Activated CD8-positive, alpha-beta memory T cell treated with anti-CD3 and anti-CD28 coated beads for 48 hours (primary cell): ENCODE measurements around the gene MYOF.
"Not testable (repeated sequence)": the region's sequence is repeated elsewhere in the genome, so short reads cannot be mapped to it uniquely, and the experiment has no call there.

Experiments
- DNase-seq, 3 experiments: peaks; one replicate each; pipeline ENCODE4 v3.0.0-alpha.2; 2020; ENCODE audit warnings: low read depth in 2 of 3, low spot score in 2 of 3

Gene MYOF

GRCh38 chr10:93393211-93393610 is 88.9 kb downstream of the MYOF start:
- DNase-seq: no peak

- no peak for DNase-seq
Measured at GRCh38 chr10:93392121-93392520, 90.0 kb downstream of the MYOF start.

- no peak for DNase-seq
Measured at GRCh38 chr10:93390306-93391090, 91.6 kb downstream of the MYOF start.

GRCh38 chr10:93386631-93387369 is 95.3 kb downstream of the MYOF start:
- no peak for DNase-seq

GRCh38 chr10:93385345-93385744 is 96.8 kb downstream of the MYOF start:
- DNase-seq: no peak

- DNase-seq: no peak
Measured at GRCh38 chr10:93384006-93384405, 98.1 kb downstream of the MYOF start.

GRCh38 chr10:93383562-93383981 is 98.6 kb downstream of the MYOF start:
- DNase-seq: no peak

GRCh38 chr10:93379731-93380575 is 102.2 kb downstream of the MYOF start:
- DNase-seq: peak in 2 of 3 experiments; percentile 12 to 22

GRCh38 chr10:93378997-93379730 is 103.0 kb downstream of the MYOF start:
- peak in 1 of 3 experiments; percentile 15 for DNase-seq

- no peak for DNase-seq
Measured at GRCh38 chr10:93378039-93378438, 104.1 kb downstream of the MYOF start.

- no peak for DNase-seq
Measured at GRCh38 chr10:93376372-93377293, 105.5 kb downstream of the MYOF start.

- DNase-seq: no peak
Measured at GRCh38 chr10:93370961-93371360, 111.2 kb downstream of the MYOF start.

- DNase-seq: no peak
Measured at GRCh38 chr10:93369588-93370164, 112.5 kb downstream of the MYOF start.

- no peak for DNase-seq
Measured at GRCh38 chr10:93368210-93368609, 113.9 kb downstream of the MYOF start.

GRCh38 chr10:93367664-93368063 is 114.5 kb downstream of the MYOF start:
- no peak for DNase-seq

- no peak for DNase-seq
Measured at GRCh38 chr10:93364966-93365365, 117.2 kb downstream of the MYOF start.

- DNase-seq: no peak
Measured at GRCh38 chr10:93363891-93364648, 118.1 kb downstream of the MYOF start.

GRCh38 chr10:93358398-93358797 is 123.7 kb downstream of the MYOF start:
- DNase-seq: not testable (repeated sequence)

- DNase-seq: no peak
Measured at GRCh38 chr10:93357680-93358079, 124.5 kb downstream of the MYOF start.
